HCT116 (cell line): ENCODE results near the gene FTCD. TPM values are rescaled to one million over a fixed set of nuclear protein-coding genes. Genes with fewer than 3 reads are reported as not detected.

Source experiments
- ATAC-seq: fragments of 200-7000 bp; cut with Tn5 transposase; 2 replicates; pipeline ENCODE4 v1.9.1; 2020; ENCODE audit warnings: mild to moderate bottlenecking, moderate library complexity
- BruUV-seq: library from RNA; stranded (reverse); fragments of 400-500 nt; replicated peaks from 2 replicates; lab custom pipeline; 2021; lab: Mats Ljungman, UMichigan
- CTCF ChIA-PET: fragments of 300-600 bp; sonication (Branson Sonifier 250); formaldehyde crosslinking; loops from one replicate; lab custom pipeline; 2021; ENCODE audit warnings: antibody characterized with exemption; lab: Charles Lee
- POLR2A ChIA-PET: fragments of 300-600, 350-600 bp; sonication (Branson Sonifier 250); formaldehyde crosslinking; loops from one replicate; lab custom pipeline; 2021; ENCODE audit warnings: antibody characterized with exemption; lab: Charles Lee
- RAD21 ChIA-PET, 2 experiments: fragments of 300-600 bp; sonication (Branson Sonifier 250); formaldehyde crosslinking; loops; one replicate each; lab custom pipeline; 2023; ENCODE audit warnings: low total read pairs in 2 of 2; ENCODE audit not compliant: uncharacterized antibody in 2 of 2, unreplicated experiment in 2 of 2, low non-redundant PET in 1 of 2; lab: Charles Lee
- DNase-seq: peaks from one replicate; pipeline ENCODE4 v3.0.0-alpha.2; 2010; ENCODE audit warnings: low read depth, low spot score
- H2AFZ ChIP-seq: fragments of 200-600 bp; shearing (Covaris generic), sonication (generic); 2 replicates; pipeline ENCODE4 v1.6.1; 2017; ENCODE audit warnings: low read depth, mixed run types, mixed read lengths, antibody characterized with exemption, low read length; ENCODE audit not compliant: poor library complexity, severe bottlenecking
- H3K27ac ChIP-seq: 2 replicates; pipeline ENCODE4 v1.5.1; 2012; ENCODE audit warnings: low read depth, low read length
- H3K27me3 ChIP-seq: fragments of 200-600 bp; sonication (generic); 2 replicates; pipeline ENCODE4 v1.6.1; 2016; ENCODE audit warnings: mixed run types, low read length, mixed read lengths; ENCODE audit not compliant: insufficient read depth
- H3K36me3 ChIP-seq, 2 experiments: fragments of 200-500 bp in 1 of 2; fragments of 200-600 bp in 1 of 2; sonication (Bioruptor generic) in 1 of 2; sonication (generic) in 1 of 2; 2 replicates each; pipeline versions ENCODE4 v1.5.1 to v1.6.1; 2014 to 2016; ENCODE audit warnings: low read length in 2 of 2, inconsistent platforms in 1 of 2, mixed read lengths in 1 of 2, mixed run types in 1 of 2; ENCODE audit not compliant: insufficient read depth in 2 of 2, control insufficient read depth in 1 of 2
- H3K4me1 ChIP-seq, 2 experiments: fragments of 200-600 bp in 1 of 2; sonication (generic) in 1 of 2; 2 replicates each; pipeline versions ENCODE4 v1.5.1 to v1.6.1; 2012 to 2017; ENCODE audit warnings: low read length in 2 of 2, inconsistent platforms in 1 of 2, mild to moderate bottlenecking in 1 of 2, mixed read lengths in 1 of 2, mixed run types in 1 of 2, moderate library complexity in 1 of 2; ENCODE audit not compliant: insufficient read depth in 2 of 2, control insufficient read depth in 1 of 2
- H3K4me2 ChIP-seq: fragments of 200-600 bp; sonication (generic); 2 replicates; pipeline ENCODE4 v1.6.1; 2017; ENCODE audit warnings: mixed run types, low read length, mixed read lengths
- H3K4me3 ChIP-seq, 2 experiments: fragments of 200-600 bp in 1 of 2; sonication (generic) in 1 of 2; replicated peaks in 1 of 2; 2 replicates each; pipeline ENCODE4 v1.5.1; 2011 to 2016; ENCODE audit warnings: low read length in 2 of 2, control low read depth in 1 of 2, low read depth in 1 of 2, mild to moderate bottlenecking in 1 of 2, mixed read lengths in 1 of 2, mixed run types in 1 of 2
- H3K79me2 ChIP-seq: fragments of 200-600 bp; sonication (generic); 2 replicates; pipeline ENCODE4 v1.6.1; 2017; ENCODE audit warnings: mild to moderate bottlenecking, mixed run types, low read length, moderate library complexity, mixed read lengths; ENCODE audit not compliant: insufficient read depth
- H3K9ac ChIP-seq: fragments of 200-600 bp; sonication (generic); 2 replicates; pipeline ENCODE4 v1.6.1; 2016; ENCODE audit warnings: low read length, mixed read lengths
- H3K9me2 ChIP-seq: fragments of 200-600 bp; sonication (generic), shearing (Covaris generic); 2 replicates; pipeline ENCODE4 v1.6.1; 2017; ENCODE audit warnings: mixed run types, mild to moderate bottlenecking, moderate library complexity; ENCODE audit not compliant: insufficient read depth
- H3K9me3 ChIP-seq, 2 experiments: fragments of 200-500 bp in 1 of 2; fragments of 200-600 bp in 1 of 2; sonication (Bioruptor generic) in 1 of 2; sonication (generic) in 1 of 2; 2 replicates each; pipeline ENCODE4 v1.6.1; 2014 to 2017; ENCODE audit warnings: low read length in 2 of 2, mixed read lengths in 2 of 2, inconsistent platforms in 1 of 2, low read depth in 1 of 2, mild to moderate bottlenecking in 1 of 2, mixed run types in 1 of 2, moderate library complexity in 1 of 2; ENCODE audit not compliant: control insufficient read depth in 1 of 2, insufficient read depth in 1 of 2
- H4K20me1 ChIP-seq: fragments of 200-600 bp; sonication (generic), shearing (Covaris generic); 2 replicates; pipeline ENCODE4 v1.6.1; 2017; ENCODE audit warnings: mixed run types, mild to moderate bottlenecking, moderate library complexity; ENCODE audit not compliant: insufficient read depth
- CBX3 ChIP-seq: IDR thresholded peaks from 2 replicates; pipeline ENCODE4 v1.6.1; 2012; ENCODE audit warnings: low read depth
- CEBPB ChIP-seq: IDR thresholded peaks from 2 replicates; pipeline ENCODE4 v1.6.1; 2012; ENCODE audit warnings: low read depth
- CTCF ChIP-seq, 3 experiments: fragments of 200-600 bp in 1 of 3; sonication (generic) in 1 of 3; IDR thresholded peaks in 2 of 3; conservative IDR thresholded peaks in 1 of 3; 2 replicates each; pipeline ENCODE4 v1.5.1; 2012 to 2017; ENCODE audit warnings: low read depth in 2 of 3, low read length in 2 of 3, antibody characterized with exemption in 1 of 3, borderline replicate concordance in 1 of 3, control low read depth in 1 of 3, mild to moderate bottlenecking in 1 of 3, mixed read lengths in 1 of 3, mixed run types in 1 of 3, moderate library complexity in 1 of 3; ENCODE audit not compliant: insufficient read depth in 1 of 3
- EGR1 ChIP-seq: IDR thresholded peaks from 2 replicates; pipeline ENCODE4 v1.6.1; 2012; ENCODE audit warnings: low read depth
- ELF1 ChIP-seq: IDR thresholded peaks from 2 replicates; pipeline ENCODE4 v1.6.1; 2012; ENCODE audit warnings: low read depth, borderline replicate concordance
- FOSL1 ChIP-seq: IDR thresholded peaks from 2 replicates; pipeline ENCODE4 v1.6.1; 2012; ENCODE audit warnings: low read depth
- JUND ChIP-seq: IDR thresholded peaks from 2 replicates; pipeline ENCODE4 v1.6.1; 2012
- POLR2AphosphoS5 ChIP-seq: IDR thresholded peaks from 2 replicates; pipeline ENCODE4 v1.6.1; 2011; ENCODE audit warnings: mild to moderate bottlenecking, low read depth, low read length, moderate library complexity
- RAD21 ChIP-seq: IDR thresholded peaks from 2 replicates; pipeline ENCODE4 v1.6.1; 2012; ENCODE audit warnings: low read depth, mild to moderate bottlenecking
- REST ChIP-seq: IDR thresholded peaks from 2 replicates; pipeline ENCODE4 v1.6.1; 2012; ENCODE audit warnings: low read depth
- SIN3A ChIP-seq: IDR thresholded peaks from 2 replicates; pipeline ENCODE4 v1.6.1; 2012; ENCODE audit warnings: low read depth
- ZFX ChIP-seq: fragments of 450-650 bp; IDR thresholded peaks from 2 replicates; pipeline ENCODE4 v1.6.1; 2017
- ZNF274 ChIP-seq: fragments of 200-500 bp; sonication (Bioruptor generic); IDR thresholded peaks from 2 replicates; pipeline ENCODE4 v1.6.1; 2014; ENCODE audit warnings: mild to moderate bottlenecking, low read depth, low read length, inconsistent platforms
- intact Hi-C: fragments of 100-400 bp; cut with micrococcal nuclease; formaldehyde crosslinking; loops from 2 replicates; pipeline ENCODE4 v1.10.0; 2022
- total RNA-seq: library from RNA; stranded (reverse); gene quantifications from one replicate; pipeline ENCODE4 v1.2.1, GENCODE V29; 2021; ENCODE audit not compliant: unreplicated experiment
- TF ChIP-seq, protein P1 (sequence below): IDR thresholded peaks from 2 replicates; pipeline ENCODE4 v1.6.1; 2012
- TF ChIP-seq, protein P2 (sequence below): IDR thresholded peaks from 2 replicates; pipeline ENCODE4 v1.6.1; 2011; ENCODE audit warnings: mild to moderate bottlenecking, low read length, moderate library complexity; ENCODE audit not compliant: insufficient replicate concordance; ENCODE audit errors: extremely low read depth
- TF ChIP-seq, protein P3 (sequence below): IDR thresholded peaks from 2 replicates; pipeline ENCODE4 v1.6.1; 2012

FTCD gene
- total RNA-seq, 1 experiment from 2014 or later, result 2.5 TPM

GRCh38 chr21:46144464-46145070, 10.8 kb downstream of the FTCD start:
- ChIA-PET CTCF (interaction anchor here (1.4 to 1.7 kb wide), 3 partner anchors 9 to 495 kb away, joined by 15 to 18 read pairs (median 18); no protein-coding TSS in a partner anchor), POLR2A (no interaction called here), RAD21 (interaction anchor here in 1 of 2 experiments (1.4 kb wide), 1 partner anchor 171 kb away, joined by 5 read pairs; no protein-coding TSS in a partner anchor)
- Histone ChIP-seq H2AFZ (no peak overlapping the region), H3K4me3 (no peak overlapping the region), H4K20me1 (no peaks in the 10 kb centered on the region), H3K9me3 (no peaks in the 10 kb centered on the region), H3K9me2 (no peaks in the 10 kb centered on the region), H3K36me3 (no peaks in the 10 kb centered on the region), H3K27ac (peak overlapping the region; percentile 12; the same call in 1 of the 2 replicates), H3K4me2 (no peak overlapping the region), H3K9ac (no peak overlapping the region), H3K27me3 (no peaks in the 10 kb centered on the region), H3K4me1 (peaks cover 0 to 19% of the 10 kb centered on the region in 2 experiments; a peak in 2 of 4 replicates), H3K79me2 (no peaks in the 10 kb centered on the region)
- TF ChIP-seq, protein P1, sequence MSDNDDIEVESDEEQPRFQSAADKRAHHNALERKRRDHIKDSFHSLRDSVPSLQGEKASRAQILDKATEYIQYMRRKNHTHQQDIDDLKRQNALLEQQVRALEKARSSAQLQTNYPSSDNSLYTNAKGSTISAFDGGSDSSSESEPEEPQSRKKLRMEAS, result no peak
- TF ChIP-seq CBX3, result no peak
- TF ChIP-seq, protein P2, sequence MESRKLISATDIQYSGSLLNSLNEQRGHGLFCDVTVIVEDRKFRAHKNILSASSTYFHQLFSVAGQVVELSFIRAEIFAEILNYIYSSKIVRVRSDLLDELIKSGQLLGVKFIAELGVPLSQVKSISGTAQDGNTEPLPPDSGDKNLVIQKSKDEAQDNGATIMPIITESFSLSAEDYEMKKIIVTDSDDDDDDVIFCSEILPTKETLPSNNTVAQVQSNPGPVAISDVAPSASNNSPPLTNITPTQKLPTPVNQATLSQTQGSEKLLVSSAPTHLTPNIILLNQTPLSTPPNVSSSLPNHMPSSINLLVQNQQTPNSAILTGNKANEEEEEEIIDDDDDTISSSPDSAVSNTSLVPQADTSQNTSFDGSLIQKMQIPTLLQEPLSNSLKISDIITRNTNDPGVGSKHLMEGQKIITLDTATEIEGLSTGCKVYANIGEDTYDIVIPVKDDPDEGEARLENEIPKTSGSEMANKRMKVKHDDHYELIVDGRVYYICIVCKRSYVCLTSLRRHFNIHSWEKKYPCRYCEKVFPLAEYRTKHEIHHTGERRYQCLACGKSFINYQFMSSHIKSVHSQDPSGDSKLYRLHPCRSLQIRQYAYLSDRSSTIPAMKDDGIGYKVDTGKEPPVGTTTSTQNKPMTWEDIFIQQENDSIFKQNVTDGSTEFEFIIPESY, result no peak
- TF ChIP-seq JUND, result no peak
- TF ChIP-seq RAD21, result no peak
- no peak for TF ChIP-seq REST
- no peak for TF ChIP-seq ELF1
- no peak for TF ChIP-seq CEBPB
- no peak for TF ChIP-seq ZNF274
- TF ChIP-seq, protein P3, sequence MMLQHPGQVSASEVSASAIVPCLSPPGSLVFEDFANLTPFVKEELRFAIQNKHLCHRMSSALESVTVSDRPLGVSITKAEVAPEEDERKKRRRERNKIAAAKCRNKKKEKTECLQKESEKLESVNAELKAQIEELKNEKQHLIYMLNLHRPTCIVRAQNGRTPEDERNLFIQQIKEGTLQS, result no peak
- no peak for TF ChIP-seq CTCF (IDR thresholded peaks at IDR 0.05 in 2 of 3, conservative IDR thresholded peaks at IDR 0.05 in 1 of 3; ENCODE audit: borderline replicate concordance in 1 of 3, insufficient read depth in 1 of 3, low read depth in 2 of 3, low read length in 2 of 3)
- no peak for TF ChIP-seq FOSL1
- TF ChIP-seq EGR1, result no peak
- no peak for TF ChIP-seq SIN3A
- TF ChIP-seq ZFX, result no peak
- TF ChIP-seq POLR2AphosphoS5, result no peak
- intact Hi-C loops, result loop anchor here (5.0 to 10.0 kb wide), 5 partner anchors 68 to 183 kb away; partner anchors contain the start of genes LSS, MCM3AP and YBEY
- no peak for DNase-seq
- ATAC-seq, result no peak
- BruUV-seq, result no TSS peak
